PFSK-1 (cell line): Measurements from ENCODE around the gene LIMK2.

Source experiments
- FOXP2 ChIP-seq: optimal IDR thresholded peaks from 2 replicates; pipeline ENCODE3; 2011; ENCODE audit warnings: borderline replicate concordance, control low read depth, inconsistent platforms; ENCODE audit not compliant: insufficient read depth; ENCODE audit errors: extremely low read length, extremely low read depth
- POLR2AphosphoS5 ChIP-seq: IDR thresholded peaks from 2 replicates; pipeline ENCODE4 v1.6.1; 2012; ENCODE audit warnings: low read depth, mild to moderate bottlenecking, control low read depth, low read length, moderate library complexity
- SIN3A ChIP-seq: IDR thresholded peaks from 2 replicates; pipeline ENCODE4 v1.6.1; 2012; ENCODE audit warnings: mild to moderate bottlenecking, low read length, moderate library complexity, borderline replicate concordance; ENCODE audit not compliant: insufficient read depth
- TAF1 ChIP-seq: IDR thresholded peaks from 2 replicates; pipeline ENCODE4 v1.6.1; 2012; ENCODE audit warnings: low read length, control low read depth, borderline replicate concordance; ENCODE audit not compliant: insufficient read depth
- TF ChIP-seq, protein P1 (sequence below), 2 experiments: IDR thresholded peaks; 2 replicates each; pipeline versions ENCODE4 v1.6.1 to v1.8.0; 2011 to 2012; ENCODE audit warnings: low read depth in 2 of 2, low read length in 2 of 2, control low read depth in 1 of 2, inconsistent platforms in 1 of 2, mild to moderate bottlenecking in 1 of 2, moderate library complexity in 1 of 2; ENCODE audit not compliant: insufficient read depth in 1 of 2

Gene LIMK2

DNA sequence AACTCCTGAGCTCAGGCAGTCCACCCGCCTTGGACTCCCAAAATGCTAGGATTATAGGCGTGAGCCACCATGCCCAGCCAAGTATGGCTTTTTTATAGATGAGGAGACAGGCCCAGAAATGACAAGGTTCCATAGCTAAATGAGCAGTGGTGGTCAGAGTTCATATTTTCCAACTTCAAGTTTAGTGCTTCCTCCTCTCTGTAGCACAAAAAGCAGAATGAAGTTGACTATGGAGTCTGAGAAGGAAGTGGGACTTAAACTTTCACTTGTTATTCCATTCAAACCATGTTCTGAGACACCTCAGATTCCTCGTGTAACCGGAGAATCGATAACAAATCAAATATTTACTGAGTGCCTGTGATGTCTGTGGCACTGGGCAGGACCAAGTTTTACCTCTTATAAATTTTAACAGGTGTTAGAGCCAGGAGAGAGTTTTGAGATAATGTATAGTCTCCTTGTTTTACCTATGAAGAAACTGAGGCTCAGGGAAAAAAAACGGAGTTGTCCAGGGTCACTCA lies 3.0 kb downstream of the LIMK2 start:
- TF ChIP-seq POLR2AphosphoS5 (no peak), SIN3A (no peak), TAF1 (no peak), FOXP2 (no peak)
- TF ChIP-seq, protein P1, sequence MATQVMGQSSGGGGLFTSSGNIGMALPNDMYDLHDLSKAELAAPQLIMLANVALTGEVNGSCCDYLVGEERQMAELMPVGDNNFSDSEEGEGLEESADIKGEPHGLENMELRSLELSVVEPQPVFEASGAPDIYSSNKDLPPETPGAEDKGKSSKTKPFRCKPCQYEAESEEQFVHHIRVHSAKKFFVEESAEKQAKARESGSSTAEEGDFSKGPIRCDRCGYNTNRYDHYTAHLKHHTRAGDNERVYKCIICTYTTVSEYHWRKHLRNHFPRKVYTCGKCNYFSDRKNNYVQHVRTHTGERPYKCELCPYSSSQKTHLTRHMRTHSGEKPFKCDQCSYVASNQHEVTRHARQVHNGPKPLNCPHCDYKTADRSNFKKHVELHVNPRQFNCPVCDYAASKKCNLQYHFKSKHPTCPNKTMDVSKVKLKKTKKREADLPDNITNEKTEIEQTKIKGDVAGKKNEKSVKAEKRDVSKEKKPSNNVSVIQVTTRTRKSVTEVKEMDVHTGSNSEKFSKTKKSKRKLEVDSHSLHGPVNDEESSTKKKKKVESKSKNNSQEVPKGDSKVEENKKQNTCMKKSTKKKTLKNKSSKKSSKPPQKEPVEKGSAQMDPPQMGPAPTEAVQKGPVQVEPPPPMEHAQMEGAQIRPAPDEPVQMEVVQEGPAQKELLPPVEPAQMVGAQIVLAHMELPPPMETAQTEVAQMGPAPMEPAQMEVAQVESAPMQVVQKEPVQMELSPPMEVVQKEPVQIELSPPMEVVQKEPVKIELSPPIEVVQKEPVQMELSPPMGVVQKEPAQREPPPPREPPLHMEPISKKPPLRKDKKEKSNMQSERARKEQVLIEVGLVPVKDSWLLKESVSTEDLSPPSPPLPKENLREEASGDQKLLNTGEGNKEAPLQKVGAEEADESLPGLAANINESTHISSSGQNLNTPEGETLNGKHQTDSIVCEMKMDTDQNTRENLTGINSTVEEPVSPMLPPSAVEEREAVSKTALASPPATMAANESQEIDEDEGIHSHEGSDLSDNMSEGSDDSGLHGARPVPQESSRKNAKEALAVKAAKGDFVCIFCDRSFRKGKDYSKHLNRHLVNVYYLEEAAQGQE (IDR thresholded peaks at IDR 0.05; ENCODE audit: insufficient read depth in 1 of 2, low read depth in 2 of 2, low read length in 2 of 2), result no peak

DNA sequence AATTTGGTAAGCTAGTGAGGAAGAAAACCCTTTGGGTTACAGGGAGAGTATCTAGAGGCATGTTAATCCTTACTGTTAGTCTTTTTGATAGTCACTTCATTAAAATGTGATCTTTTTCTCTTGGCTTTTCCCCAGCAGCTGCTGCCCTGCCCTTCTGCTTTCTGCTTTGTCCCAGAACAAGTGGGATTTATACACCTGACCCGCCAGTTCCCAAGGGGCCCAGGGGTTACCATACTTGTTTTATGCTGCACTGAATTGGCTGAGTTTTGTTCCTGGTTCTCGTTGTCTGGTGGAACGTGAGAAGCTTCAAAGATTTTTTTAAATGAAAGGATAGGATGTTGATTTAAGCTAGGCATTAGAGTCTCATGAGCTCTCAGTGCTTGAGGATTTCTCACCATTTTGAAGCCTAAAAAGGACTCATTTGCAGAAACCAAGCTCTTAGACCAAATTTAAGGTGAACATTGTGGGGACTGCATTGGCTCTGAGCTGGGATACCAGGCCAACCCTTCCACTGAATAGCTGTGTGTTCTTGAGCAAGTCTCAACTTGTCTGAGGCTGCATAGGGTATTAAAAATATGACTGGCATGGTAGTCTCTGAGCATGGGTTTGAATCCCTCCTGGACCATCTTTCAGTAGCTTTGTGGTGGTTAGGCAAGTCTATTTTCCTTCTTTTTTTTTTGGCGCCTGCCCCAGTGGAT lies 6.6 kb downstream of the LIMK2 start:
- TF ChIP-seq SIN3A, result no peak
- TF ChIP-seq FOXP2, result no peak
- no peak for TF ChIP-seq POLR2AphosphoS5
- TF ChIP-seq, protein P1 (IDR thresholded peaks at IDR 0.05; ENCODE audit: insufficient read depth in 1 of 2, low read depth in 2 of 2, low read length in 2 of 2), result no peak
- TF ChIP-seq TAF1, result no peak

DNA sequence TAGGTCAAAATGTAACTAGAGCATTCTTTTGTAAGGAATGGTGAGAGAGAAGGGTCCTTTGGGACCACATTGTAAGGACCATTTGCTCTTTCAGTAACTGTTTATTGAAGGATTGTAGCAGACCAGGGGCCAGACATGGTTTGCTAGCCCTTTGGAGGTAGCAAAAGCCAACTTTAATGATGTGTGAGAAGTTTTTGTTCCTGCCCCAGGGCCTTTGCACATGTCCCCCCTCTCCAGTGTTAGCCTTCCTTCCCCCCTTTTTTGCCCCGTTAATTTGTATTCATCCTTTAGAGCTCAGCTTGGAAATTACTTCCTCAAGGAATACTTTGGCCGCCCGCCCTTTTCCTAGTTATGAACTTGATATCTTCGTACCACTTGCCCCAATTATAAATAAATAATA lies 9.0 kb downstream of the LIMK2 start:
- TF ChIP-seq, protein P1 (IDR thresholded peaks at IDR 0.05; ENCODE audit: insufficient read depth in 1 of 2, low read depth in 2 of 2, low read length in 2 of 2), result no peak
- TF ChIP-seq POLR2AphosphoS5 (no peak), FOXP2 (no peak), SIN3A (no peak), TAF1 (no peak)

DNA sequence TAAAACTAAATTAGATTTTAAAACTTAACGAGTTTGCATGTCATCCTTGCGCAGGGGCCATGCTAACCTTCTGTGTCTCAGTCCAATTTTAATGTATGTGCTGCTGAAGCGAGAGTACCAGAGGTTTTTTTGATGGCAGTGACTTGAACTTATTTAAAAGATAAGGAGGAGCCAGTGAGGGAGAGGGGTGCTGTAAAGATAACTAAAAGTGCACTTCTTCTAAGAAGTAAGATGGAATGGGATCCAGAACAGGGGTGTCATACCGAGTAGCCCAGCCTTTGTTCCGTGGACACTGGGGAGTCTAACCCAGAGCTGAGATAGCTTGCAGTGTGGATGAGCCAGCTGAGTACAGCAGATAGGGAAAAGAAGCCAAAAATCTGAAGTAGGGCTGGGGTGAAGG lies 10.6 kb downstream of the LIMK2 start:
- TF ChIP-seq POLR2AphosphoS5 (no peak), FOXP2 (no peak), SIN3A (no peak), TAF1 (no peak)
- TF ChIP-seq, protein P1 (IDR thresholded peaks at IDR 0.05; ENCODE audit: insufficient read depth in 1 of 2, low read depth in 2 of 2, low read length in 2 of 2), result no peak
